ENCODE measurements around the gene MYO18B. TPM values are rescaled to one million over a fixed set of nuclear protein-coding genes. Genes with fewer than 3 reads are reported as not detected.

Gene MYO18B
- total RNA-seq, 2 experiments from 2014 or later, result 1.6 to 2.0 TPM

- no peak for DNase-seq
- no peaks in the 10 kb centered on the region for H3K27me3 Mint-ChIP-seq
- ChIA-PET CTCF (no interaction called here), POLR2A (no interaction called here)
- H3K4me1 Mint-ChIP-seq, result no peaks in the 10 kb centered on the region
- no peak overlapping the region for H3K4me3 Mint-ChIP-seq
- no peak overlapping the region for H3K27ac Mint-ChIP-seq
- no peaks in the 10 kb centered on the region for H3K9me3 Mint-ChIP-seq
- H3K36me3 Mint-ChIP-seq (ENCODE audit: low read depth), result no peaks in the 10 kb centered on the region
Observed at GRCh38 chr22:26054841-26055605, 313.0 kb downstream of the MYO18B start.

- Mint-ChIP-seq H3K36me3 (ENCODE audit: low read depth) (no peaks in the 10 kb centered on the region), H3K27me3 (no peaks in the 10 kb centered on the region), H3K9me3 (no peaks in the 10 kb centered on the region), H3K27ac (no peak overlapping the region), H3K4me3 (no peak overlapping the region), H3K4me1 (no peaks in the 10 kb centered on the region)
- ChIA-PET CTCF (no interaction called here), POLR2A (no interaction called here)
- DNase-seq, result no peak
Observed at GRCh38 chr22:26055693-26056092, 313.7 kb downstream of the MYO18B start.

- H3K4me1 Mint-ChIP-seq, result no peaks in the 10 kb centered on the region
- DNase-seq, result no peak
Observed at GRCh38 chr22:26056455-26057200, 314.6 kb downstream of the MYO18B start.

DNA sequence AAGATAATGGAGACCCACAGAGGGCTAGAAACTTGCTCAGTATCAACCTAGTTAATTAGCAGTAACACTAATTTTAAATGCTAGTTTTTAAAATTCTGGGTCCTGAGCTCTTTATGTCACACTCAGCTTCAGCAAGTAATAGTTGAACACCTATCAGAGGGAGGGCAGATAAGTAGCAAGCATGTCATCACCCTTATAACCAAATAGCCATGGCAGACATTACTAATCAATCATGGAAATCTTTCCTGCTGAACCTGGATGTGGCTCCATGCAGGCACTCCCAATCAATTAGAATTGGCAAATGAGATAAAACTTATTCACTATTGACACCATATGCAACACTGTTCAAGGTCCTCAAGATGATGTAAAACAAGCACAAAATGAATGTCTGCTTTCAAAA is 315.7 kb downstream of the MYO18B start:
- no peak overlapping the region for H3K4me3 Mint-ChIP-seq
- no peaks in the 10 kb centered on the region for H3K4me1 Mint-ChIP-seq
- POLR2A ChIA-PET, result no interaction called here

More at GRCh38 chr22:26056455-26057200, 314.6 kb downstream of the MYO18B start:
- POLR2A ChIA-PET, result no interaction called here
- Mint-ChIP-seq H3K36me3 (ENCODE audit: low read depth) (no peaks in the 10 kb centered on the region), H3K27ac (no peak overlapping the region), H3K4me3 (no peak overlapping the region), H3K27me3 (no peaks in the 10 kb centered on the region), H3K9me3 (no peaks in the 10 kb centered on the region)
- CTCF ChIA-PET, result no interaction called here

DNA sequence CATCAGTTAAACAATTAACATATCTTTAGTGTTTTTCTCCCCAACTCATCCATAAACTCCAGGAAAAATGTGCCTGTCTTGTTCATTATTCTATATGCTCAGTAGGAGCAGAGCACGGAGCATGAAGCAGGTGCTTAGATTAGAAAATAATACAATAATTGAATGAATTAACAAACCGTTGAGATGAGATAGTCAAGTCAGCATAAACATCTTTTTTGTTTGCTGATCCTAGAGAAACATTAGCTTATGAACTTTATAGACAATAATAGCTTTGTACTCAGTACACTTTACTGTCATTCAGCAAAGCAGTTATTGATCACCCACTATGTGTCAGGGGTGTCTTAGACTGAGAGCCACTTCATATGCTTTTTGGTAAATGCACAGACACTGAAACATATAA is 322.1 kb downstream of the MYO18B start:
- Mint-ChIP-seq H3K4me1 (no peaks in the 10 kb centered on the region), H3K4me3 (no peak overlapping the region), H3K36me3 (ENCODE audit: low read depth) (no peaks in the 10 kb centered on the region), H3K27ac (no peak overlapping the region), H3K9me3 (no peaks in the 10 kb centered on the region), H3K27me3 (peaks cover 2% of the 10 kb centered on the region)
- ChIA-PET POLR2A (no interaction called here), CTCF (no interaction called here)
- no peak for DNase-seq

More for the DNA sequence above, 315.7 kb downstream of the MYO18B start:
- no peak for DNase-seq
- no peaks in the 10 kb centered on the region for H3K36me3 Mint-ChIP-seq (ENCODE audit: low read depth)
- no peaks in the 10 kb centered on the region for H3K9me3 Mint-ChIP-seq
- no peaks in the 10 kb centered on the region for H3K27me3 Mint-ChIP-seq
- no peak overlapping the region for H3K27ac Mint-ChIP-seq
- CTCF ChIA-PET, result no interaction called here

DNA sequence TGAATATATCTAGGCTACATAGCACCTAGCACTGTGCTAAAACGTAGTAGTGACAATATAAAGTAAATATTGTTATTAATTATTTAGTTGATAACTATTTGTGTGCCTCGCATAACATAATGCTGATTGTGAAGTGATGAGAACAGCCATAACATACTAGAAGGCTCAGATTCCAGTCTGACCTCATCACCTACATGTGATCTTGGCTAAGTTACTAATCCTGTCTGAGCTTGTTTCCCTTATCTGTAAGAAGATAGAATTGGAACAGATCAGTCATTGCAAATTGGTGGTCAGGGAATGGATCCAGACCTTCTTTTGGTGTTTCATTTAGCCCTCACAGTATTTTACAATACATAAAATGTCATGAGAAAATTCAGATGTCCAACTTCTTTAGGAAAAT is 323.9 kb downstream of the MYO18B start:
- POLR2A ChIA-PET, result no interaction called here
- H3K4me1 Mint-ChIP-seq, result no peaks in the 10 kb centered on the region
- peaks cover 2% of the 10 kb centered on the region for H3K27me3 Mint-ChIP-seq
- H3K4me3 Mint-ChIP-seq, result no peak overlapping the region
- H3K36me3 Mint-ChIP-seq (ENCODE audit: low read depth), result no peaks in the 10 kb centered on the region
- no peak for DNase-seq
- no peak overlapping the region for H3K27ac Mint-ChIP-seq
- H3K9me3 Mint-ChIP-seq, result no peaks in the 10 kb centered on the region
- CTCF ChIA-PET, result no interaction called here

DNA sequence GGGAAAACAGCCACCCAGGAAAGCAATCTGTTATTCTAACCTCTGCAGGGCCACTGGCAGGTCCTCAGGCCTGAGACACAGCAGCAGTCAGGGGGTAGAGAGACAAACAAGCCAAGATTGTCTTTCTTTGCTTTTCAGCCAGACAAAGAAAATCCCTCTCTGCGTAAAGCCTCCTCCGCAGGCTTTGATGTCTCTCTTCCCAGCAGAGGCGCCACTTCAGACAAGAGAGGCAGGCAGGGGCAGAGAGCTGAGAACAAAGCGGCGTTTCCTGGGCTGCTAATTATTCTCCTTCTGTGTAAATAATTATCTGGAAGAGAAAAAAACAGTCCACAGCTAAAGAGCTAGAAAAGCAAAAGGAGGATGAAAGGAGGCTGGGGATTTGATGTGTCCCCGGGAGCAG is 324.5 kb downstream of the MYO18B start:
- CTCF ChIA-PET, result no interaction called here
- Mint-ChIP-seq H3K27me3 (peaks cover 2% of the 10 kb centered on the region), H3K4me3 (no peak overlapping the region), H3K9me3 (no peaks in the 10 kb centered on the region), H3K4me1 (no peaks in the 10 kb centered on the region), H3K36me3 (ENCODE audit: low read depth) (no peaks in the 10 kb centered on the region), H3K27ac (no peak overlapping the region)
- DNase-seq, result no peak
- POLR2A ChIA-PET, result no interaction called here

DNA sequence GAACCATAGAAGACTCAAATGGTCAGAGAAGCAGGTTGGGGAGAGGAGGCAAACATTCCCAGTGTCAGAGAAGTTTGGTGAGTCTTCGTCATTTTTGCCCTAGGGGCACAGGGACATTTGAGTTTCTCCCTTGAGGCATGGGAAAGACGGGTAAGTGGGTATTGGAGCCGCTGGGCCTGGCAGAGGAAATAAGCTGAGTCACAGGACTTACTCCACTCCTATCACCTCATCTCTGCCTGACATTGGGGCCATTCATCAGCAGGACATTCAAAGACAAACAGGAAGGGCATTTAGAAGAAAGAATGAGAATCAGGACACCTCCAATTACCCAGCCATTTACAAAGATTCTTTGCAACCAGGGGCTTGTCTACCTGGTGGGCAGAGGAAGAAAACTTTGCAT is 326.6 kb downstream of the MYO18B start:
- no peak overlapping the region for H3K27ac Mint-ChIP-seq
- no peaks in the 10 kb centered on the region for H3K9me3 Mint-ChIP-seq
- ChIA-PET CTCF (no interaction called here), POLR2A (no interaction called here)
- DNase-seq, result no peak
- H3K4me1 Mint-ChIP-seq, result no peaks in the 10 kb centered on the region
- H3K4me3 Mint-ChIP-seq, result no peak overlapping the region
- no peaks in the 10 kb centered on the region for H3K36me3 Mint-ChIP-seq (ENCODE audit: low read depth)
- peaks cover 2% of the 10 kb centered on the region for H3K27me3 Mint-ChIP-seq

- H3K27ac Mint-ChIP-seq, result no peak overlapping the region
- H3K36me3 Mint-ChIP-seq (ENCODE audit: low read depth), result no peaks in the 10 kb centered on the region
- ChIA-PET CTCF (no interaction called here), POLR2A (no interaction called here)
- H3K9me3 Mint-ChIP-seq, result no peaks in the 10 kb centered on the region
- no peak for DNase-seq
- H3K4me1 Mint-ChIP-seq, result no peaks in the 10 kb centered on the region
- H3K27me3 Mint-ChIP-seq, result peaks cover under 1% of the 10 kb centered on the region
- H3K4me3 Mint-ChIP-seq, result no peak overlapping the region
Observed at GRCh38 chr22:26072621-26073020, 330.6 kb downstream of the MYO18B start.

GRCh38 chr22:26075251-26075650 is 333.3 kb downstream of the MYO18B start:
- ChIA-PET POLR2A (no interaction called here), CTCF (no interaction called here)
- no peaks in the 10 kb centered on the region for H3K9me3 Mint-ChIP-seq
- H3K27me3 Mint-ChIP-seq, result no peaks in the 10 kb centered on the region
- H3K36me3 Mint-ChIP-seq (ENCODE audit: low read depth), result no peaks in the 10 kb centered on the region
- no peak for DNase-seq
- no peak overlapping the region for H3K27ac Mint-ChIP-seq
- no peaks in the 10 kb centered on the region for H3K4me1 Mint-ChIP-seq
- H3K4me3 Mint-ChIP-seq, result no peak overlapping the region

DNA sequence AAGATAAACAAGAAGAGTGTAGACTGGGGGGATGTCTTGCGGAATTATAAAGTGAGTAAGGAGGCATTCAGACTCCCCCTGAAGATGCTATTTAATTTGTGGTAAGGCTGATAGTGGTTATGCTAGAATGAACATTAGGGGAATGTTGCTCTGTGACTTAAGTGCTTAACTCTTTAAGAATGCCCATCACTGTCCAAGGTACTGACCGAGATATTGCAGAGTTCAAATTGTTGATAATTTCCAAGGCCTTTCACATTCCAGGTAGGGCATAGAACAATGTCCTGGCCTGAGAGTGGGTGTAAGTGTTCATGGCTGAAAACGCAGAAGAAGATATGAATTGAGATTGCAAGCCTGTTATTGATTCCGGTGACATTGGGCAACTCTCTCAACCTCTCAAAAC is 337.0 kb downstream of the MYO18B start:
- Mint-ChIP-seq H3K4me3 (no peak overlapping the region), H3K36me3 (ENCODE audit: low read depth) (no peaks in the 10 kb centered on the region), H3K4me1 (no peaks in the 10 kb centered on the region), H3K27ac (no peak overlapping the region), H3K9me3 (no peaks in the 10 kb centered on the region), H3K27me3 (no peaks in the 10 kb centered on the region)
- CTCF ChIA-PET, result no interaction called here
- DNase-seq, result no peak
- POLR2A ChIA-PET, result no interaction called here

Other genes with a start within 250 kb of the MYO18B start
- gene GRK3, start 177.5 kb upstream of the MYO18B start, total RNA-seq, result 10 to 100 TPM; 24.1 to 25.5 TPM

Data from activated CD4-positive, alpha-beta memory T cell treated with anti-CD3 and anti-CD28 coated beads, Interleukin-2, amount 10 ng/mL, durations not matched to agents 7 days and 5 days (primary cell).